NCI-H146 (cell line): ENCODE measurements around the gene SLC22A4.

Experiments
- DNase-seq: peaks from one replicate; lab custom pipeline; 2025; lab: John Stamatoyannopoulos, UW

Gene SLC22A4

DNA sequence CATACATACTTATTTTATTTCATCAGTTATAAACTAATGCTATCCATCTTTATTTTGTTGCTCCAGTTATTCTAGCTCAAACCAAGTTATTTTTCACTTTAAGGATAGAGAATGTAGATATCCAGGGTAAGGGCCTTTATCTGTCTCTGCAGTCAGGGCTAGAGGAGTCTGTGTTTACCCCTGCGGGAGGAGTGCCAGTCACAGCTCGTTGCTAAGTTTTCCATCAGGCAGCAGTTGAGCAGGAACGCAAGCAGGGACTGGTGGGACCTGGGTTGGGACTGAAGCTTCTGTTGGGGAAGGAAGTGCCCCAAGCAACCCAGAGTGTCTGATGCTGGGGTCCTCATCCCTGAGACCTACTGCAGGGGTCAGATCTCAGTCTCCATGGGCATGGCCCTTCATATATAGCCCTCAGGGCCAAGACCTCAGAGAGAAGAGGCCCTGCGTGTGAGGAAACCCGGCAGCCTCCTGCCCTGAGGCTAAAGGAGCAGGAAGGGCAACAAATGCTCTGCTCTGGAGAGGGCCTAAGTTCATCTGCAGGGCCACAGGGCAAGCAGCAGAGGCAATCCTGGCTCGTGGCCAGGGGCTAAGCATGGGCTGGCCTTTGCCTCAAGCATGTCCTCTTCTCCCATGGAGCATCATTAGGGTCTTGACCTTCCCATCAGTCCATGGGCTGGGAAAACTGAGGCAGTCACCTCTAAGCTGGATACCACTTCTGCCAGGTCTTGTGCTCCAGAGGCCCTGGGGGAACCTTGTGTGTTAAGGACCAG lies 6.6 kb downstream of the SLC22A4 start:
- DNase-seq: peak; percentile 53

DNA sequence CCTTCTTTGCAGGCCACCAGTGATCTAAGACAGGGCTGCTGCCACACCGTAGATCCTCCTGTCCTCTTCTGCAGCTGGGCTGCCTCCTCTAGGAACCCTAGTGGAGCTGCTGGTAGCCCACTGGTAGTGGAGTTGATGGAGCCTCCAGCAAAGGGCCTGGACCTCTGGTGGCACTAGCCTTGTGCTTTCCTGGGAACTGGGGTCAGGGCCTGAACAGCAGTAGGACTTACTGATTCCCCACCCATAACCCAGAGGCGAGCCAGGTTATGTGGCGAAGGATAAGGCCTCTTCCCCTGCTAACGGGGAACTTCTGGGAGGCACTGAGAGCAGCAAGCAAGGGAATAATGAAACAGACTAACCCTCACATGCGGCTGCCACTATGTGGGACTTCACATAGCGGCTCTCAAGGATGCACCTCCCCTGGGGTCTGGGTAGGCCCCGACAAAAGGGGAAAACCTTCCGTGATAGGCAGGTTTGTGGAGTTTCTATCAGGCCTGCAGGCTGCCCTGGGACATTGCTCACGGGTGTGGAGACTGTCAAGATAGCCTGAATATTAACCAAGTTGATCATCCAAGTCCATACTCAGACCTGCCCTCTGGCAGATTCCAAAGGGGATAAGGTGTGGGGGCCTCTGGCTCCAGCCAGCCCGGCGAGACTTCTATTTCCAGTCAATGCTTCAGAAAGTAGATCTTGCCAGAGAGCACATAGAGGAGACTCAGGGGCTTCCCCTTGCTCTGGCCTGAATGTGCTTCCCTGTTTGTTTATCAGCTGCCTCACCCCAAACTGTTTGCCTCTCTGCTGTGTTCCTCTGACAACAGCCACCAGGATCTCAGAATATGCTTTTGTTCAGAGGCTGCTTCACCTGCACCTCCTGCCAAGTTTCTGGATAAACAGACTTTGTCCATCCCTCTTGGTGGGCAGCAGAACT lies 7.4 kb downstream of the SLC22A4 start:
- peak; percentile 70 for DNase-seq

DNA sequence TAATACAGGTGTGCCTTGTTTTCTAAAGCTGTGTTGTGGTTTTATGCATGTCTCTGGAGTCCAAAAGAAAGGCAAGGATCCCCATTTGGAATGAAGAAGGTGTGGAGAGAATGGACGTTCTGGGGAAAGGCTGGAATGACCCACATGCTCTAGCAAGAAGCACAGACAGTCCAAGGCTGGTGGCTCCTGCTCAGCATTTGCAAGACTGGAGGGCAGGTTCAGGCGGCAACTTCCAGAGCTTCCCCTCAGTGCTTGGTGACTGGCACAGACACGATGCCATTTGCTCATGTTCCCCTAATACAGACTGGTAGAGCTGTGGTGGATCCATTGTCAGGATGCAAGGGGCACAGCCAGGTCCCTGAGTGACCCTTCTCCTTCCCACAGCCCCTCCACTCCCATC lies 8.2 kb downstream of the SLC22A4 start:
- DNase-seq: no peak

- DNase-seq: no peak
Measured at GRCh38 chr5:132303589-132303988, 9.4 kb downstream of the SLC22A4 start.

DNA sequence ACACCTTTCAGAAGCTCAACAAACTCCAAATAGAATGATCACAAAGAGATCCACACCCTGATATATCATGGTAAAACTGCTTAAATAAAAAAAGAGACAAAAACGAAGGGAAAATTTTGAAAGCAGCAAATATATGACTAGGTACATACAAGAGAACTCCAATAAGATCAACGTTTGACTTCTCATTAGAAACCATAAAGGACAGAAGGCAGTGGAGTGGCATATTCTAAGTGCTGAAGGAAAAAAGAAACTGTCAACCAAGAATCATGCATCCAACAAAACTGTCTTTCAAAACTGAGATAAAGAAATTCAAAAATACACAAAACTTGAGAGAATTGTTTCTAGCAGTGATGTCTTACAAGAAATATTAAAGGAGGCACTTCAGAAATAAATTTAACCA lies 11.2 kb downstream of the SLC22A4 start:
- no peak for DNase-seq

GRCh38 chr5:132308701-132309100 lies 14.5 kb downstream of the SLC22A4 start:
- DNase-seq: no peak

- DNase-seq: no peak
Measured at GRCh38 chr5:132309679-132310078, 15.5 kb downstream of the SLC22A4 start.

- no peak for DNase-seq
Measured at GRCh38 chr5:132310141-132310834, 16.1 kb downstream of the SLC22A4 start.

- no peak for DNase-seq
Measured at GRCh38 chr5:132313366-132313765, 19.2 kb downstream of the SLC22A4 start.

DNA sequence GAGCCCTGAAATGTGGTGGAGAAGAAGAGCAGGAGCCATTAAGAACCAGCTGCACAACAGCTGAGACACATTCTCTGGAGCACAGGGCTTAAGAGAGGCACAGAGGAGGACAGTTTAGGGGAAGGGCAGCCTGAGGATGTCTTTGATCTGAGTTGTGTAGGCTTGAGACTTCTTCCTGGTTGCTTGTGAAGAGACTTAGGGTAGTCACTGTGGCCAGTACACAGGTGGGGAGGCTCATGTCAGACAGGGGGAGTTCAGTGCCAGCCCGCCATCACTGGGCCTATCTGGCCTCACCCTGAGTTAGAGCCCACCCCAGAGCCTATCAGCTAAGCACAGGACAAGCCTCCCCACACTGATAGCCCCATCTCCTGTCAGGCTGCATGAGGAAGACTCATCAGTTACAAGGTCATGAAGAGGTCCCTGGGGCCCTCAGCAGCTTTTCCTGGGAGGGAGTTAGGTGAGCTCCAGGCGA lies 19.8 kb downstream of the SLC22A4 start:
- DNase-seq: no peak

- DNase-seq: no peak
Measured at GRCh38 chr5:132315529-132316067, 21.4 kb downstream of the SLC22A4 start.

DNA sequence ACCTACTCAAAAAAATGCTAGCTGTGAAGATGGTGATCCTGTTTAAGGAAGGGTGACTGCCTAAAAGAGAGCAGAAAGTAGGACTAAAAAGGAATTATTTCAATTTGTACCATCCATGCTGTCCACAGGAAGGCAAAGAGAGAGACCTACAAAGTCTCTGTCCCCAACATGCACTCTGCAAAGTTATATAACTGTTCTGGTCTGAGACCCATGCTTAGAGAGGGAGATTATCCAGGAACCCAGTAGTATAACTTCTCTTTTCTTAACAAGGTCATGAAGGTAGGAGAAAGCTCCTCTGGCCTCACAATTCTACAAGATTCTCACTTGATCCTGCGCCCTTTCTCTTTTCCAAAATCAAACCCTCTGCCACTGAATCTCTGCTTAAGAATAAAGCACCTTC lies 25.8 kb downstream of the SLC22A4 start:
- no peak for DNase-seq

- DNase-seq: no peak
Measured at GRCh38 chr5:132321109-132321721, 27.0 kb downstream of the SLC22A4 start.

DNA sequence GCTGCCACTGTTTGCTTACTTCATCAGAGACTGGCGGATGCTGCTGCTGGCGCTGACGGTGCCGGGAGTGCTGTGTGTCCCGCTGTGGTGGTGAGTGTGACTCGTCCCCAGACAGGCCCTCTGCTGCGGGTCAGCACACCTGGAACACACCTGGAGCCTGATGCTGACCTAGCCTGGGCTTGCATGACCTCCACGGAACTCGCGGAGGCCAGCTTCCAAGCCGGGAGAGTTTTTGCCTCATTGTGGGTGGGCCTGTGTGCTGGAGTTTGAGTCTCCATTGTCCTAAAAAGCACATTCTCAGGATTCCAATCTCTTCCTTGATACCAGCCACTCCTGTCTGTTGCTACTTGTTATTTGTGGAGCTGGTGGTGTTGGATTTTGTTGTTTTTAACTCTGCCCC lies 28.1 kb downstream of the SLC22A4 start:
- no peak for DNase-seq

GRCh38 chr5:132323202-132323601 lies 29.0 kb downstream of the SLC22A4 start:
- DNase-seq: no peak

DNA sequence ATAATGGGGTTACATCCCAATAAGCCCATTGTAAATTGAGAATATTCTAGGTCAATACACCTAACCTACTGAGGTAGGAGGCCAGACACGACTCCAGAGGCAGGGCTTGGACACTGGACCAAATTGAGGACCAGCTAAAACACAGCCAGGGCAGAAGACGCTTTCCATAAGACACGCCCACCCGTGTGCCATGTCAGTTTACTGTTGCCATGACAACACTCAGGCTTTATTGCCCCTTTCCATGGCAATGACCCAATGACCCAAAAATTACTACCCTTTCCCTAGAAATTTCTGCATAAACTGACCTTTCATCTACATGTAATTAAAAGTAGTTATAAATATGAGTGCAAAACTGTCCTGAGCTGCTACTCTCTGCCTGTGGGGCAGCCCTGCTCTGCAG lies 31.5 kb downstream of the SLC22A4 start:
- no peak for DNase-seq

DNA sequence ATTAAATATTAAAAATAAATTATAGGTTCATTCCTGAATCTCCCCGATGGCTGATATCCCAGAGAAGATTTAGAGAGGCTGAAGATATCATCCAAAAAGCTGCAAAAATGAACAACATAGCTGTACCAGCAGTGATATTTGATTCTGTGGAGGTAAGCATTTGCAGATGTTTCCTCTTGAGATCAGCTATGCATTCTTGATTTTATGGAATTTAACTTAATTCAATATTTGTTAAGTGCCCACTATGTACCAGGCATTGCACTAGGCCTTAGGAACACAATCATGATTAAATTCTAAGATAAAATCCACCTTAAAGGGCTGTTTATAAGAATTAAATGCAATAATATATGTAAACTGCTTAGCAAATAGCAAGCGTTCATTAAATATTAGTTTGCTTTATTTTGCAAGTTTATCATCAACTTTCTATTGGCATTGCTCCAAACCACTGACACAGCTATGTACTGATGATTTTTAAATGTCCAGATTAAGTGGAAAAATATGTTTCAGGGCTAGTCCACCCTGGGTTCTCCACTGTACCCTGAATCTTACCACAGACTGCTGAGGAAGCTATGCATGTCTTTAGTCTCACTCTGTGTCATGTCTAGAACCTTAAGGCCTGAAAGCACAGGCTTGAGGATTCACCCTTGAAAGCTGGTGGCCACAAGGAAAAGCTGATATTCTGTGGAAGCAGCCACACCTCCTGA lies 33.2 kb downstream of the SLC22A4 start:
- no peak for DNase-seq

DNA sequence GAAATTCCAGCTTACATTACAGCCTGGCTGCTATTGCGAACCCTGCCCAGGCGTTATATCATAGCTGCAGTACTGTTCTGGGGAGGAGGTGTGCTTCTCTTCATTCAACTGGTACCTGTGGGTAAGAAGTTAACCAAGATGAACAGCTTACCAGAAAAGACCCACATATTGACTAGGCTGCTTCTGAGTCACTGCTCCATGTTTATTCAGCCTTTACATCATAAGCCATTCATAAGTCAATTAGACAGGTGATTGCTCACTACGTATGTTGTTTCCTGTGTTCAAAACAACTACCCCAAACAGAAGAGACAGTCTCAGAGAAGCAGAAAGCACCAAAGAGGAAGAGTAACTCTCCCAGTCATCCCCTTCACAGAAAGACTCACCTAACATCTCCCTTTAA lies 40.6 kb downstream of the SLC22A4 start:
- peak; percentile 9 for DNase-seq

GRCh38 chr5:132335402-132335801 lies 41.2 kb downstream of the SLC22A4 start:
- no peak for DNase-seq

DNA sequence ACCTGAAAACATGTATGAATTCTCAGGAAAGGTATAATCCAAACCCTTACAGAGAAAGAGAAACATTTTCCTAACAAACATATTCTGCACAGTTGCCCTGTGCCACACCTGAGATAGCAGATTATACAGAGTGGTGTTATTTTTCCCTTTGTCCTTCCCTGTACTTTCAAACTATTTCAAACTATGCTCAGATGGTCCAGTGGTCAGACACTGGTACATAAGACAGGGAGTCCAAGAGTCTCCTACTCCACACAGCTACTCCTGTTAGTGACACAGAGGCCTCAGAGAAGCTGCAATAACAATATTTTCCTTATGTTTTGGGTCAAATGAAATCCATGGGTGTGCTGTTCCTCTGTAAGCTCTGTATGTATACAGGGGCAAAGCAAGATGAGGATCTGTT lies 45.3 kb downstream of the SLC22A4 start:
- no peak for DNase-seq
